PC-9 (cell line): ENCODE measurements around the gene MB. TPM values are rescaled to one million over a fixed set of nuclear protein-coding genes. Genes with fewer than 3 reads are reported as not detected.

Experiments used
- BruUV-seq: library from RNA; stranded (reverse); fragments of 400-500 nt; replicated peaks from 2 replicates; lab custom pipeline; 2021; lab: Mats Ljungman, UMichigan
- CTCF ChIA-PET: fragments of 300-600 bp; sonication (Branson Sonifier 250); formaldehyde crosslinking; loops from one replicate; lab custom pipeline; 2022; ENCODE audit warnings: antibody characterized with exemption; lab: Charles Lee
- POLR2A ChIA-PET: fragments of 300-600 bp; sonication (Branson Sonifier 250); formaldehyde crosslinking; loops from one replicate; lab custom pipeline; 2022; ENCODE audit warnings: antibody characterized with exemption; ENCODE audit not compliant: unreplicated experiment; lab: Charles Lee
- DNase-seq, 2 experiments: peaks; one replicate each; pipeline versions ENCODE4 v3.0.0 to v3.0.0-alpha.2; 2015 to 2022; ENCODE audit warnings: mixed read lengths in 1 of 2
- H2AFZ ChIP-seq: fragments of 200-600 bp; sonication (generic); 2 replicates; pipeline ENCODE4 v1.8.1; 2017; ENCODE audit warnings: antibody characterized with exemption
- H3F3A ChIP-seq: fragments of 200-600 bp; sonication (generic); 2 replicates; pipeline ENCODE4 v1.8.1; 2017; ENCODE audit warnings: antibody characterized with exemption, mild to moderate bottlenecking, low read depth; ENCODE audit not compliant: insufficient read depth
- H3K27ac ChIP-seq: fragments of 200-600 bp; sonication (generic); 2 replicates; pipeline ENCODE4 v1.6.1; 2016; ENCODE audit warnings: mixed run types
- H3K27me3 ChIP-seq: fragments of 200-600 bp; sonication (generic); 2 replicates; pipeline ENCODE4 v1.6.1; 2016; ENCODE audit warnings: low read depth, mixed run types; ENCODE audit not compliant: insufficient read depth
- H3K36me3 ChIP-seq: fragments of 200-600 bp; sonication (generic); 2 replicates; pipeline ENCODE4 v1.6.1; 2016; ENCODE audit warnings: low read depth, mixed run types
- H3K4me1 ChIP-seq: fragments of 200-600 bp; sonication (generic); replicated peaks from 2 replicates; pipeline ENCODE4 v1.6.1; 2016; ENCODE audit warnings: mixed run types; ENCODE audit not compliant: insufficient read depth
- H3K4me2 ChIP-seq: fragments of 200-600 bp; sonication (generic); 2 replicates; pipeline ENCODE4 v1.6.1; 2017; ENCODE audit warnings: mixed run types
- H3K4me3 ChIP-seq: fragments of 200-600 bp; sonication (generic); 2 replicates; pipeline ENCODE4 v1.6.1; 2016; ENCODE audit warnings: mixed run types
- H3K79me2 ChIP-seq: fragments of 200-600 bp; sonication (generic); 2 replicates; pipeline ENCODE4 v1.6.1; 2017; ENCODE audit warnings: low read depth, mixed run types
- H3K9me2 ChIP-seq: fragments of 200-600 bp; sonication (generic); 2 replicates; pipeline ENCODE4 v1.8.1; 2017; ENCODE audit warnings: mild to moderate bottlenecking; ENCODE audit not compliant: insufficient read depth
- H3K9me3 ChIP-seq: fragments of 200-600 bp; sonication (generic); 2 replicates; pipeline ENCODE4 v1.8.1; 2016; ENCODE audit warnings: low read depth; ENCODE audit not compliant: insufficient read depth
- H4K20me1 ChIP-seq: fragments of 200-600 bp; sonication (generic); 2 replicates; pipeline ENCODE4 v1.8.1; 2017; ENCODE audit not compliant: insufficient read depth
- CTCF ChIP-seq: fragments of 200-600 bp; sonication (generic); conservative IDR thresholded peaks from 2 replicates; pipeline ENCODE4 v1.6.1; 2017; ENCODE audit warnings: mixed run types, antibody characterized with exemption, mild to moderate bottlenecking, moderate library complexity
- EZH2 ChIP-seq: fragments of 200-600 bp; sonication (generic); IDR thresholded peaks from 2 replicates; pipeline ENCODE4 v1.8.0; 2017; ENCODE audit warnings: antibody characterized with exemption, low read depth
- intact Hi-C: fragments of 100-400 bp; cut with micrococcal nuclease; formaldehyde crosslinking; loops from one replicate; pipeline ENCODE4 v1.10.0; 2022; ENCODE audit not compliant: unreplicated experiment
- total RNA-seq: library from RNA; stranded (reverse); gene quantifications from 2 replicates; pipeline ENCODE4 v1.2.3, GENCODE V29; 2021

Gene MB
- total RNA-seq, 1 experiment from 2014 or later, result 5.0 TPM

- Histone ChIP-seq H3K27ac (peak within 1 kb of the TSS; percentile 97), H3K9me3 (0 out of 2 replicates have a peak, but pooled peaks cover 3% of the 10 kb centered on the region), H3K4me1 (peaks cover 49% of the 10 kb centered on the region), H3K4me2 (peak within 1 kb of the TSS; percentile 87), H3K9me2 (no peaks in the 10 kb centered on the region), H4K20me1 (no peaks in the 10 kb centered on the region), H3K4me3 (peak within 1 kb of the TSS; percentile 80), H3K36me3 (no peaks in the 10 kb centered on the region), H3K27me3 (no peaks in the 10 kb centered on the region), H3F3A (peaks cover 10% of the 10 kb centered on the region; the same call in 1 of the 2 replicates), H2AFZ (peak within 1 kb of the TSS; percentile 73), H3K79me2 (peaks cover 29% of the 10 kb centered on the region)
- no peak for TF ChIP-seq CTCF
- no peak for TF ChIP-seq EZH2
- DNase-seq, result peak; percentile 48 to 88
- BruUV-seq, result TSS peak; percentile 90
- ChIA-PET POLR2A (interaction anchor here (0.6 to 1.0 kb wide), 5 partner anchors 18 to 383 kb away, joined by 3 to 9 read pairs (median 4); no protein-coding TSS in a partner anchor), CTCF (interaction anchor here (0.7 to 1.1 kb wide), 4 partner anchors 21 to 218 kb away, joined by 3 to 4 read pairs (median 4); no protein-coding TSS in a partner anchor)
- intact Hi-C loops, result loop anchor here (2.0 kb wide), 1 partner anchor 188 kb away; no protein-coding TSS in a partner anchor
These were observed 31.2 kb upstream of the MB start, which contains the start of gene APOL6 for GRCh38 chr22:35648066-35649025. APOL6 (plus strand) TSS chr22:35648446; CDS start chr22:35656426, 7,980 bp downstream.

- Histone ChIP-seq H3K9me2 (no peaks in the 10 kb centered on the region), H3K27me3 (no peaks in the 10 kb centered on the region), H3K79me2 (peaks cover 23% of the 10 kb centered on the region), H4K20me1 (no peaks in the 10 kb centered on the region), H3K9me3 (no peaks in the 10 kb centered on the region), H3K27ac (no peak overlapping the region), H3F3A (peaks cover 15% of the 10 kb centered on the region; the same call in 1 of the 2 replicates), H3K4me3 (no peak overlapping the region), H2AFZ (no peak overlapping the region), H3K4me1 (peaks cover 53% of the 10 kb centered on the region), H3K36me3 (no peaks in the 10 kb centered on the region), H3K4me2 (no peak overlapping the region)
- intact Hi-C loops, result loop anchor here (1.0 kb wide), 1 partner anchor 15 kb away; no protein-coding TSS in a partner anchor
- ChIA-PET POLR2A (no interaction called here), CTCF (interaction anchor here (0.7 kb wide), 1 partner anchor 23 kb away, joined by 9 read pairs; no protein-coding TSS in a partner anchor)
- BruUV-seq, result no TSS peak
- no peak for TF ChIP-seq CTCF
- no peak for TF ChIP-seq EZH2
- DNase-seq, result no peak
These were observed 28.5 kb upstream of the MB start for GRCh38 chr22:35645646-35646045.

- no peak overlapping the region for H3K4me3 ChIP-seq
- POLR2A ChIA-PET, result no interaction called here
These were observed 26.9 kb upstream of the MB start for GRCh38 chr22:35643991-35644390.

More at GRCh38 chr22:35643991-35644390, 26.9 kb upstream of the MB start:
- H3K27ac ChIP-seq, result peak overlapping the region; percentile 44
- peak overlapping the region; percentile 23; the same call in 1 of the 2 replicates for H2AFZ ChIP-seq
- no TSS peak for BruUV-seq
- H3F3A ChIP-seq, result peaks cover 15% of the 10 kb centered on the region; the same call in 1 of the 2 replicates
- no peaks in the 10 kb centered on the region for H3K36me3 ChIP-seq
- no peaks in the 10 kb centered on the region for H4K20me1 ChIP-seq
- no peaks in the 10 kb centered on the region for H3K9me3 ChIP-seq
- no peaks in the 10 kb centered on the region for H3K9me2 ChIP-seq
- intact Hi-C loops, result no loop called here
- peak overlapping the region; percentile 22 for H3K4me2 ChIP-seq
- peaks cover 7% of the 10 kb centered on the region for H3K79me2 ChIP-seq
- H3K4me1 ChIP-seq, result peaks cover 38% of the 10 kb centered on the region
- H3K27me3 ChIP-seq, result no peaks in the 10 kb centered on the region
- peak; percentile 39 to 68 for DNase-seq
- no peak for TF ChIP-seq EZH2
- CTCF ChIA-PET, result no interaction called here
